Lower lobe of right lung (tissue), 2 donors: ENCODE measurements around the gene ARHGAP10. TPM values are rescaled to one million over a fixed set of nuclear protein-coding genes. Genes with fewer than 3 reads are reported as not detected.

Experiments
- ATAC-seq, 2 donors: fragments of 200-7000 bp; cut with Tn5 transposase; one replicate each; pipeline ENCODE4 v1.9.1; 2020 to 2022; ENCODE audit warnings: mild to moderate bottlenecking in 2 of 2, moderate library complexity in 2 of 2
- DNase-seq: peaks from one replicate; pipeline ENCODE4 v3.0.0-alpha.2; 2020
- H3K27ac ChIP-seq: fragments of 200-600 bp; one replicate; pipeline ENCODE4 v1.8.0; 2022
- H3K27me3 ChIP-seq: fragments of 200-600 bp; one replicate; pipeline ENCODE4 v1.8.0; 2022; ENCODE audit warnings: low read depth
- H3K36me3 ChIP-seq: fragments of 200-600 bp; one replicate; pipeline ENCODE4 v1.8.0; 2022; ENCODE audit warnings: mild to moderate bottlenecking
- H3K4me1 ChIP-seq: fragments of 200-600 bp; one replicate; pipeline ENCODE4 v1.8.0; 2022
- H3K4me3 ChIP-seq: fragments of 200-600 bp; one replicate; pipeline ENCODE4 v1.8.0; 2022; ENCODE audit warnings: mild to moderate bottlenecking
- H3K9me3 ChIP-seq: fragments of 200-600 bp; one replicate; pipeline ENCODE4 v1.8.0; 2022
- intact Hi-C: fragments of 100-400 bp; cut with DNase I; formaldehyde crosslinking; loops from one replicate; pipeline ENCODE4 v1.11.0; 2022
- long read RNA-seq: library from polyadenylated mRNA; unstranded; transcript quantifications from one replicate; pipeline ENCODE4 v2.0.0, GENCODE V29; 2021
- total RNA-seq: library from RNA; stranded (reverse); fragmentation: NEBNext Ultra II Directional; extraction: Animal tissue kit (Norgen Biotek cat#: 25700); gene quantifications from one replicate; pipeline ENCODE4 v1.2.1, GENCODE V29; 2021
- TF ChIP-seq, protein P1 (sequence below): fragments of 200-600 bp; IDR thresholded peaks from one replicate; pipeline ENCODE4 v1.8.0; 2022; ENCODE audit warnings: antibody characterized with exemption, mild to moderate bottlenecking
- donor health status: DM: no; HTN: yes; CAD: no; lungs with severe emphysema.

The ARHGAP10 gene, protein sequence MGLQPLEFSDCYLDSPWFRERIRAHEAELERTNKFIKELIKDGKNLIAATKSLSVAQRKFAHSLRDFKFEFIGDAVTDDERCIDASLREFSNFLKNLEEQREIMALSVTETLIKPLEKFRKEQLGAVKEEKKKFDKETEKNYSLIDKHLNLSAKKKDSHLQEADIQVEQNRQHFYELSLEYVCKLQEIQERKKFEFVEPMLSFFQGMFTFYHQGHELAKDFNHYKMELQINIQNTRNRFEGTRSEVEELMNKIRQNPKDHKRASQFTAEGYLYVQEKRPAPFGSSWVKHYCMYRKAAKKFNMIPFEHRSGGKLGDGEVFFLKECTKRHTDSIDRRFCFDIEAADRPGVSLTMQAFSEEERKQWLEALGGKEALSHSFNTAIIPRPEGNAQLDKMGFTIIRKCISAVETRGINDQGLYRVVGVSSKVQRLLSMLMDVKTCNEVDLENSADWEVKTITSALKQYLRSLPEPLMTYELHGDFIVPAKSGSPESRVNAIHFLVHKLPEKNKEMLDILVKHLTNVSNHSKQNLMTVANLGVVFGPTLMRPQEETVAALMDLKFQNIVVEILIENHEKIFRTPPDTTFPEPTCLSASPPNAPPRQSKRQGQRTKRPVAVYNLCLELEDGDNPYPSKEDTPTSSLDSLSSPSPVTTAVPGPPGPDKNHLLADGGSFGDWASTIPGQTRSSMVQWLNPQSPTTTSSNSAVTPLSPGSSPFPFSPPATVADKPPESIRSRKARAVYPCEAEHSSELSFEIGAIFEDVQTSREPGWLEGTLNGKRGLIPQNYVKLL
- total RNA-seq: 26.4 TPM
- long read RNA-seq, partial matches to known transcripts: 13 of 23 reads
- long read RNA-seq, other reads (novel, unspliced or antisense): 8 of 23 reads

DNA sequence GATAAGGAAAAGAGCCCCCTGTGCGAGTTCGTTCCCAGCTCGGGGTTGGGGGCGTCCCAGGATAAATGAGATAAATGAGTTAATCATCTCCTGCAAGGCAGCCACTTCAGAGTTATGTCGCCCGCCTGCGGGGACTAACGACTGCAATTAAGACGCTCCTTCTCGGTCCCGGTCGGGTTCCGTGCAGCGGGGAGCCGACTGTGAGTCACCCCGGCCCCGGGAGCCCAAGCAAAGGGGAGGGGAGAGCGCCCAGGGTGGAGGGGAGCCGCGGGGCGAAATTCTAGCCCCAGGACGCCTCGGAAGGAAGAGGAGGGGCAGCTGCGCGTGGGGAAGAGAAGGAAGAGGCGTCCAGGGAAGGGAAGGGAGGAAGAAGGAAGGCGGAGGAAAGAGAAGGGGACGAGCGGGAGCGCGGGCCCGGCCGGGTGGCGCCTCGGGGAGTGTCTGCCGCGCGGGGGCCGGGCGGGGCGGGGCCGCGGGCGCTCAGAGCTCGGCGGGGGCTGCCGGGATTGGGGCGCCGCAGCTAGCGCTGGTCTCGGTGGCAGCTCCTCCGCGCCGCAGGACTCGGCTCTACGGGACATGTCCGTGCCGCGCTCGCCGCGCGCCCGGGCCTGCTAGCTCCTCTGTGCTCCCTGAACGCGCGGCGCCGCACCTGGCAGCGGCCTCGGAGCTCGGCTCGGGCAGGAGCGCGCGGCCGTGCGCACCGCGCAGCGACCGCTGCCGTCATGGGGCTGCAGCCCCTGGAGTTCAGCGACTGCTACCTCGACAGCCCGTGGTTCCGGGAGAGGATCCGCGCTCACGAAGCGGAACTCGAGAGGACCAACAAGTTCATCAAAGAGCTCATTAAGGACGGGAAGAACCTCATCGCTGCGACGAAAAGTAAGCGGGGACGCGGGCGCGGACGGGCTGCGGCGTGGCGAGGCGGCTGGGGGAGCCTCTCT lies at the start of gene ARHGAP10:
Gene ARHGAP10 (plus strand): TSS at position 509 of the 938 bp plus-strand sequence. CDS start 214 bp downstream, at position 723.
- H3K36me3 ChIP-seq: no peaks in the 10 kb centered on the region
- intact Hi-C loops: no loop called here
- peak within 1 kb of the TSS; percentile 88 for H3K27ac ChIP-seq
- ATAC-seq (peak; percentile 89 to 91), DNase-seq (peak; percentile 82)
- H3K4me1 ChIP-seq: peaks cover 37% of the 10 kb centered on the region
- no peaks in the 10 kb centered on the region for H3K27me3 ChIP-seq
- no peaks in the 10 kb centered on the region for H3K9me3 ChIP-seq
- TF ChIP-seq, protein P1, sequence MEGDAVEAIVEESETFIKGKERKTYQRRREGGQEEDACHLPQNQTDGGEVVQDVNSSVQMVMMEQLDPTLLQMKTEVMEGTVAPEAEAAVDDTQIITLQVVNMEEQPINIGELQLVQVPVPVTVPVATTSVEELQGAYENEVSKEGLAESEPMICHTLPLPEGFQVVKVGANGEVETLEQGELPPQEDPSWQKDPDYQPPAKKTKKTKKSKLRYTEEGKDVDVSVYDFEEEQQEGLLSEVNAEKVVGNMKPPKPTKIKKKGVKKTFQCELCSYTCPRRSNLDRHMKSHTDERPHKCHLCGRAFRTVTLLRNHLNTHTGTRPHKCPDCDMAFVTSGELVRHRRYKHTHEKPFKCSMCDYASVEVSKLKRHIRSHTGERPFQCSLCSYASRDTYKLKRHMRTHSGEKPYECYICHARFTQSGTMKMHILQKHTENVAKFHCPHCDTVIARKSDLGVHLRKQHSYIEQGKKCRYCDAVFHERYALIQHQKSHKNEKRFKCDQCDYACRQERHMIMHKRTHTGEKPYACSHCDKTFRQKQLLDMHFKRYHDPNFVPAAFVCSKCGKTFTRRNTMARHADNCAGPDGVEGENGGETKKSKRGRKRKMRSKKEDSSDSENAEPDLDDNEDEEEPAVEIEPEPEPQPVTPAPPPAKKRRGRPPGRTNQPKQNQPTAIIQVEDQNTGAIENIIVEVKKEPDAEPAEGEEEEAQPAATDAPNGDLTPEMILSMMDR: no peak
- peak within 1 kb of the TSS; percentile 86 for H3K4me3 ChIP-seq

DNA sequence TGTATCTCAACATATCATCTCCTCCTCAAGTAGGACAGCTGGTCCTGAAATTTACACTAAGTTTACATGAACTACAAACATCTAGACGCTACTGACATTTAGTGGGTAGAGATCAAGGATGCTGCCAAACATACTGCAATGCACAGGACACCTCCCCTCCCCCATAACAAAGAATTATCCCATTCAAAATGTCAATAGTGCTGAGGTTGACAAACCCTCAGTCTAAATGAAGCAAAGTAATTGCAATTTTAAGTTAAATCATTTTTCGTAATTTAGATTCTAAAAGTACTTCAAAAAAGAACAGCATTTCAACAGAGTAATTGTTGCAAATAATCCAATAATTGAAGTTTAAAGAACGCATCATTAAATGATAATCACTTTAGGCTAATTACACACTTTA lies 49.1 kb upstream of the ARHGAP10 start:
- Histone ChIP-seq H3K4me1 (no peaks in the 10 kb centered on the region), H3K27ac (no peak overlapping the region), H3K9me3 (no peaks in the 10 kb centered on the region), H3K4me3 (peak overlapping the region; percentile 89), H3K36me3 (peaks cover 13% of the 10 kb centered on the region), H3K27me3 (no peaks in the 10 kb centered on the region)
- ATAC-seq: no peak
- intact Hi-C loops: no loop called here
- DNase-seq: no peak
- TF ChIP-seq, protein P1: no peak

DNA sequence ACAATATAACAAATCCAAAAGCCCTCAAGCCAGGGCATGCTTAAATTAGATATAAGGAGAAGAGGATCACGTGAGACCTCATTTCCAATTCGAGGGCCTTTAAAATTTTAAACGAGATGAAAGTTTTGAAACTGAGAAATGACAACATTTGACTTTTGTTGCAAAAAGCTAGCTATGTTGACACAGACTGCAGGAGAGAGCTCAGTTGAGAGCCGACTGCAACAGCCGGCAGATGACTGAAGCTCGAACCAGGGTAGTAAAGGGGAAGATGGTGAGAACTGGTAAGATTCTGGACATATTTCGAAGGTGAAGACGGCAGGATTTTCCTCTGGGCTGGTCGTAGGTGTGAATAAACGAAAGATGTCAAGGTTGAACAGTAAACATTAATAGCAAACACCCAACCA lies 48.7 kb upstream of the ARHGAP10 start:
- peak overlapping the region; percentile 88 for H3K27ac ChIP-seq
- peak; percentile 54 to 69 for ATAC-seq
- no peak for DNase-seq
- peaks cover 10% of the 10 kb centered on the region for H3K36me3 ChIP-seq
- no peaks in the 10 kb centered on the region for H3K9me3 ChIP-seq
- H3K4me3 ChIP-seq: peak overlapping the region; percentile 89
- TF ChIP-seq, protein P1: no peak
- no peaks in the 10 kb centered on the region for H3K4me1 ChIP-seq
- no peaks in the 10 kb centered on the region for H3K27me3 ChIP-seq
- intact Hi-C loops: no loop called here

DNA sequence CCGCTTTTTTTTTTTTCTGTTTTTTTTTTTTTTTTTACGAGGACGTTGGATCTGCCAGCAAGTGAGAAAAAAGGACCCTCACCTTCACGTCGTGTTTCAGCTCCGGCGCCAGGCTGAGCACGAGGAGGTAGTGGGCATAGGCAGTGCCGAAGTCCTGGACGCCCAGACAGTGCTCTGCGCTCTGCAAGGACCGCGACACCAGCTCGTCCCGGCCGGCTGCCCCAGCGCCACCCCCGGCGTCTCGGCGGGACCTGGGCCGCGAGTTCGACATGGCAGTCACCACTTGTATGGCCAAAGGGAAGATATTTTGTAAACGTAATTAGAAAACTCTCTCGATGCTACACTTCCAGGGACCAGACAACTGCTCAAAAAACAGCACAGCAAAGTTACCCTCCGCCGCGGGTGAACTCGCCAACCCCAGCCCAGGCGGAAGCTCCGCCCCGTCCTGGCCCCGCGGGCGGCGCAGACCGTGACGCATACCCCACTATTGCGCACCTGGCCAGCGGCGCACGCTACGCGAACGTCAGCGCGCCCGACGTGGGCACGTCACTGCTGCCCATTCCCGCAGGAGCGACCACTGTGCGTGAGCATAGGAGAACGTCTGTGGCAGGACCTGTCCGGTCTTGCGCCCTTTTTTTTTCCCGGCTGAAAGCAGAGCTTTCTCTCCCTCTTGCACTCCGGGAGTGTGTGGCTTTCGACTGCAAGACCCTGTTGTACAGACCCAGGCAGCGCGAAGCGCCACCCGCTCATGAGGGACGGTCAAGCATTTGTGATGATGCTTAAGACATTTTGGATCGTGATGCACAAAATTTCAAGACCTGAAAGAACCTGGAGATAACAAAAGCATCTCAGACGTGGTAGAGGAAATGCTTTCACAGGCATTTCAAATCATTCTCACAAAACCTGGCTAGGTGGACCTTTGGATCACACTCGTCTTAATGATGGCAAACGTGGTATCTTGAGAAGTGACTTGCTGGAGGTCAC lies 47.9 kb upstream of the ARHGAP10 start, which contains the start of gene PRMT9:
Gene PRMT9 (minus strand): TSS at position 447 of the 984 bp plus-strand sequence. CDS start 176 bp downstream, at position 271.
- no peaks in the 10 kb centered on the region for H3K9me3 ChIP-seq
- no peaks in the 10 kb centered on the region for H3K27me3 ChIP-seq
- H3K4me3 ChIP-seq: peak within 1 kb of the TSS; percentile 89
- peak within 1 kb of the TSS; percentile 88 for H3K27ac ChIP-seq
- ATAC-seq (peak; percentile 100), DNase-seq (peak; percentile 94)
- TF ChIP-seq, protein P1: no peak
- peaks cover 2% of the 10 kb centered on the region for H3K36me3 ChIP-seq
- intact Hi-C loops: no loop called here
- H3K4me1 ChIP-seq: no peaks in the 10 kb centered on the region
